ENCODE measurements around the gene SMNDC1.

DNA sequence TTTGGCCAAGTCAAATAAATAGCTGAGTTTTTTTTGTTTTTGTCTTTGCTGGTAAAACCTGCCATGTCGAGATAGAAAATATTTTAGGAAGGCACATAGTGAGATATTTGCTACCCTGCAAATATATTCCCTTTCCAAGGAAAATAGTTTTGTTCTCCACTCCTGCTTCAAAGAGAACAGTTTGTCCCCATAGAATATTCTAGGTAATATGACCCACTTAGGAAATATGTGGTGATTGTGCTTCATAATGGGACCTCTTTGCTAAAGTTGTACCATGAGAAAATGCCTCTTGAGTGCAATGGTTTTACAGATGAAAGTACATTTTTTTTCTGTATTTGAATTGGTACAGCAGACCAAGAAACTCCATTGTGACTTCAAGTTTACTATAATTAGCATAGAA is 41.6 kb downstream of the SMNDC1 start:
- TF ChIP-seq EZH2 (IDR thresholded peaks at IDR 0.05) (no peak), POLR2AphosphoS5 (IDR thresholded peaks at IDR 0.05; ENCODE audit: borderline replicate concordance, low read depth, low read length) (no peak), FOXP2 (optimal IDR thresholded peaks at IDR 0.05; ENCODE audit: control extremely low read depth, extremely low read length, insufficient read depth) (no peak)

Data from SK-N-MC (cell line).